IPS-18a (cell line): ENCODE data around the gene MAPK4.

ENCODE experiments used
- H3K27ac ChIP-seq: one replicate; pipeline ENCODE4 v1.5.1; 2013; ENCODE audit warnings: low read length
- H3K27me3 ChIP-seq: one replicate; pipeline ENCODE4 v1.6.1; 2013; ENCODE audit warnings: mild to moderate bottlenecking, low read length; ENCODE audit not compliant: control insufficient read depth, insufficient read depth
- H3K36me3 ChIP-seq: one replicate; pipeline ENCODE4 v1.6.1; 2013; ENCODE audit warnings: low read depth, low read length; ENCODE audit not compliant: control insufficient read depth
- H3K4me1 ChIP-seq: one replicate; pipeline ENCODE4 v1.6.1; 2013; ENCODE audit warnings: low read depth, low read length; ENCODE audit not compliant: control insufficient read depth
- H3K4me3 ChIP-seq: one replicate; pipeline ENCODE4 v1.5.1; 2013; ENCODE audit warnings: low read length
- H3K9ac ChIP-seq: one replicate; pipeline ENCODE4 v1.6.1; 2013; ENCODE audit warnings: mild to moderate bottlenecking, low read length, moderate library complexity
- H3K9me3 ChIP-seq: one replicate; pipeline ENCODE4 v1.6.1; 2013; ENCODE audit warnings: low read depth, low read length; ENCODE audit not compliant: control insufficient read depth

The MAPK4 gene

GRCh38 chr18:50675043-50675442 is 115.2 kb downstream of the MAPK4 start:
- no peaks in the 10 kb centered on the region for H3K36me3 ChIP-seq
- H3K4me1 ChIP-seq: no peaks in the 10 kb centered on the region
- H3K9me3 ChIP-seq: no peaks in the 10 kb centered on the region
- H3K9ac ChIP-seq: no peak overlapping the region
- no peak overlapping the region for H3K27ac ChIP-seq
- H3K4me3 ChIP-seq: no peak overlapping the region
- H3K27me3 ChIP-seq: no peaks in the 10 kb centered on the region

- H3K9ac ChIP-seq: no peak overlapping the region
- no peaks in the 10 kb centered on the region for H3K27me3 ChIP-seq
- no peaks in the 10 kb centered on the region for H3K4me1 ChIP-seq
- no peak overlapping the region for H3K4me3 ChIP-seq
- H3K9me3 ChIP-seq: no peaks in the 10 kb centered on the region
- H3K27ac ChIP-seq: no peak overlapping the region
- H3K36me3 ChIP-seq: no peaks in the 10 kb centered on the region
Observed at GRCh38 chr18:50678651-50679050, 118.8 kb downstream of the MAPK4 start.

DNA sequence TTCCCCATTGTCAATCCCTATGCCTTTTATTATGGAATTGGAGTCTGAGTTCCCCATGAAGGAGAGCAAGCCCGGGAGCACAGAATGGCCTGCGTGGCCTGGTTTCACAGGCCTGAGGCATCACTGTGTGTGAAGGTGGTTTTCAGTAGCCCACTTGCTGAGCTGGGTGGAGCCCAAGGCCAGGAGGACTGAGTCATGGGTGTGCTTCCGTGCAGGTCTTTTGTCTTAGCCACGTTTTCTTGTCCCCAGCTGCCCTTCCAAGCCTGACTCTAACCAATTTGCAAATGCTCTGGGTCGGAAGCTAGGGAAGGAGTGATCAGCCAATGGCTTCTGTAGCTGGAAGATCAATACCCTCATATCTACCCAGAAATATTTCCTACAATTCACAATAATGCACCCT is 119.2 kb downstream of the MAPK4 start:
- H3K9ac ChIP-seq: no peak overlapping the region
- no peak overlapping the region for H3K27ac ChIP-seq
- no peaks in the 10 kb centered on the region for H3K4me1 ChIP-seq
- H3K36me3 ChIP-seq: no peaks in the 10 kb centered on the region
- H3K9me3 ChIP-seq: no peaks in the 10 kb centered on the region
- H3K27me3 ChIP-seq: no peaks in the 10 kb centered on the region
- H3K4me3 ChIP-seq: no peak overlapping the region

DNA sequence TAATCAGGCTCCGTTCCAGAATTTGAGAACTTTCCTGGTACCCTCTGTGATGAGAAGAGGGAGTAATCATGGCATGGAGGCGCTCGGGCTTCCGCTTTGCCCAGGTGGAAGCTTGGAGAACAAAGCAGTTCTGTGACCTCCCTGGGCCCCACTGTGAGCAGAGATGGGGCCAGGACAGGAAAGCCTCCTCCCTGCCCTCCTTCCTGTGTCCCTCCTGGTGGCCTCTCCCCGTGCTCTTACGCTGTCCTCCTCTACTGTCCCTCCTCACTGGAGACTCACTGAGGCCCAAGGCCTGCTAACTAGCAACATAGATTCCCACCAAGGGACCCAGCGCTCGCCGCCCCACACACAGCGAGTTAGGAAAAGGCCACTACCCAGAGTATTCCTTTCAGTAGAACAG is 119.8 kb downstream of the MAPK4 start:
- H3K36me3 ChIP-seq: no peaks in the 10 kb centered on the region
- no peaks in the 10 kb centered on the region for H3K4me1 ChIP-seq
- no peak overlapping the region for H3K27ac ChIP-seq
- H3K9me3 ChIP-seq: no peaks in the 10 kb centered on the region
- no peak overlapping the region for H3K4me3 ChIP-seq
- H3K9ac ChIP-seq: no peak overlapping the region
- no peaks in the 10 kb centered on the region for H3K27me3 ChIP-seq

DNA sequence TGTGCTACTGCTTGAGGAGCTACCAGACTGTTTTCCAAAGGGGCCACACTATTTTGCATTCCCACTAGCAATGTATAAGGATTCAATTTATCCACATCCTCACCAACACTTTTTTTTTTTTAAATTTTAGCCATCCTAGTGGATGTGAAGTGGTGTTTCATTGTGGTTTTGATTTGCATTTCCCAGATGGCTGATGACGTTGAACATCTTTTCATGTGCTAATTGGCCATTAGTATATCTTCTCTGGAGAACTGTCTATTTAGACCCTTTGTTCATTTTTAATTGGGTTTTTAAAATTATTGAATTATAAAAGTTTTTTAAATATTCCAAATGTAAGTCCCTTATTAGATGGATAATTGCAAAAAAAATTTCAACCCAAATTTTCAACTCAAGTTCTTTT is 121.1 kb downstream of the MAPK4 start:
- Histone ChIP-seq H3K9ac (no peak overlapping the region), H3K9me3 (no peaks in the 10 kb centered on the region)

DNA sequence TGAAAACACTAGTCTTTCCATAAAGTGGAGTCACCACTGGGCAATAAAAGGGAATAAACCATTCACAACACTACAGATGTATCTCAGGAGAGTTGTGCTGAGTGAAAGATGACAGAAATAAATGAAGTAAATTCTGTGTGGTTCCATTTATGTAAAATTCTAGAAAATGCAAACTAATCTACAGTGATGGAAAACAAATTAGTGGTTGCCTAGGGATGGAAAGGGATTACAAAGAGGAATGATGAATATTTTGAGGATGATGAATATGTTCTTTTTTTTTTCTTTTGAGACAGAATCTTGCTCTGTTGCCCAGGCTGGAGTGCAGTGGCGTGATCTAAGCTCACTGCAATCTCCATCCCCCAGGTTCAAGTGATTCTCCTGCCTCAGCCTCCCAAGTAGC is 123.0 kb downstream of the MAPK4 start:
- H3K4me3 ChIP-seq: no peak overlapping the region
- no peaks in the 10 kb centered on the region for H3K4me1 ChIP-seq
- no peaks in the 10 kb centered on the region for H3K36me3 ChIP-seq
- H3K27ac ChIP-seq: no peak overlapping the region
- H3K9me3 ChIP-seq: no peaks in the 10 kb centered on the region
- H3K9ac ChIP-seq: no peak overlapping the region
- no peaks in the 10 kb centered on the region for H3K27me3 ChIP-seq

More for the DNA sequence above, 121.1 kb downstream of the MAPK4 start:
- Histone ChIP-seq H3K4me1 (no peaks in the 10 kb centered on the region), H3K4me3 (no peak overlapping the region), H3K27me3 (no peaks in the 10 kb centered on the region), H3K27ac (no peak overlapping the region), H3K36me3 (no peaks in the 10 kb centered on the region)

- Histone ChIP-seq H3K27me3 (no peaks in the 10 kb centered on the region), H3K9ac (no peak overlapping the region), H3K27ac (no peak overlapping the region), H3K4me1 (no peaks in the 10 kb centered on the region), H3K36me3 (no peaks in the 10 kb centered on the region), H3K9me3 (no peaks in the 10 kb centered on the region), H3K4me3 (no peak overlapping the region)
Observed at GRCh38 chr18:50686409-50686808, 126.5 kb downstream of the MAPK4 start.

DNA sequence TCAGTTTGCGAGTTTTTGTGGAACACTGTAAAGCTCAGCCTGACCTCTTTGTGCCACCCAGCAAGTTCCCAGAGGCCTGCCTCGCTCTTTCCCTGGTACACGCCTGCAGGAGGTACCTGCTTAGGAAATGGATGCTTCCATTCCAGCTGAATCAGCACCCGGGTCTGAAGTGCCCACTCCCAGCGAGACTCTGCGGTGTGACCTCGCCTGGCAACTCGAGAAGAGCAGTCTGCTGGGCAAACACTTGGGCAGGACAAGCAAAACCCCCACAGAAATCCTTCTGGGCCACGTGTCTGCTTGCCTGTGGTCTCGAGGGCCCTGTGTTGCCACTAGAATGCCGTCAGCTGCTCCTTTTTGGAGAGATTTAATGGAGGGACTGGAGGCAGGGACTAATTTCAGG is 127.6 kb downstream of the MAPK4 start:
- Histone ChIP-seq H3K9ac (no peak overlapping the region), H3K27ac (no peak overlapping the region), H3K27me3 (no peaks in the 10 kb centered on the region), H3K36me3 (no peaks in the 10 kb centered on the region), H3K4me1 (no peaks in the 10 kb centered on the region), H3K4me3 (no peak overlapping the region), H3K9me3 (no peaks in the 10 kb centered on the region)

- H3K4me1 ChIP-seq: no peaks in the 10 kb centered on the region
- no peak overlapping the region for H3K9ac ChIP-seq
- H3K4me3 ChIP-seq: no peak overlapping the region
- H3K36me3 ChIP-seq: no peaks in the 10 kb centered on the region
- H3K9me3 ChIP-seq: no peaks in the 10 kb centered on the region
- H3K27ac ChIP-seq: no peak overlapping the region
- no peaks in the 10 kb centered on the region for H3K27me3 ChIP-seq
Observed at GRCh38 chr18:50689578-50689977, 129.7 kb downstream of the MAPK4 start.

DNA sequence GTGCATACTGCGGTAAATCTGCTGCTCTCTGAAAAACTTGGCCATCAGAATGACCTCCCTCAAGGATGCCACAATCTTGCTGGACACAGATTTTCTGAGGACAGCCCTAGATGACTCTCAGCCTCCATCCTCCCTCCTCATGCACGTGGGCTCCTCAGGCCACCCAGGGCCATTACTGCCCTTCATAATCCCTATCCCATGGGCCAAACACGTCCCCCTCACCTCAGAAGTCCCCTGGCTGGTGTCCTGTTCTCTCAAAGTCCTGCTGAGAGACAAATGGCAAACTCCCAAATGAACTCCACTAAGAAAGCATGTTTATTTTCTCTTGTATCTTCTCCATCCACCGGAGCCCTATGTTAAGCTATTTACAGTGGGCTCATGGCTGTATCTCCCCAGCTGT is 134.3 kb downstream of the MAPK4 start:
- no peaks in the 10 kb centered on the region for H3K9me3 ChIP-seq
- no peak overlapping the region for H3K27ac ChIP-seq
- H3K4me3 ChIP-seq: no peak overlapping the region
- no peaks in the 10 kb centered on the region for H3K36me3 ChIP-seq
- peaks cover 10% of the 10 kb centered on the region for H3K4me1 ChIP-seq
- no peak overlapping the region for H3K9ac ChIP-seq
- no peaks in the 10 kb centered on the region for H3K27me3 ChIP-seq

- Histone ChIP-seq H3K4me1 (peaks cover 15% of the 10 kb centered on the region), H3K9ac (no peak overlapping the region), H3K9me3 (no peaks in the 10 kb centered on the region), H3K27me3 (no peaks in the 10 kb centered on the region), H3K27ac (no peak overlapping the region), H3K4me3 (no peak overlapping the region), H3K36me3 (no peaks in the 10 kb centered on the region)
Observed at GRCh38 chr18:50695431-50696176, 135.7 kb downstream of the MAPK4 start.

GRCh38 chr18:50696436-50696835 is 136.5 kb downstream of the MAPK4 start:
- H3K9ac ChIP-seq: no peak overlapping the region
- H3K36me3 ChIP-seq: no peaks in the 10 kb centered on the region
- H3K27me3 ChIP-seq: no peaks in the 10 kb centered on the region
- H3K4me1 ChIP-seq: peaks cover 22% of the 10 kb centered on the region
- H3K9me3 ChIP-seq: no peaks in the 10 kb centered on the region
- no peak overlapping the region for H3K4me3 ChIP-seq
- no peak overlapping the region for H3K27ac ChIP-seq
